OCI-LY3 (cell line): ENCODE results near the gene DOK5.

ENCODE experiments used
- CTCF ChIP-seq: fragments of 200-600, 300-600 bp; sonication (generic); IDR thresholded peaks from 2 replicates; pipeline ENCODE4 v1.5.1; 2014; ENCODE audit warnings: antibody characterized with exemption, low read length, low read depth
- EZH2phosphoT487 ChIP-seq: fragments of 200-600 bp; shearing (Covaris generic); IDR thresholded peaks from 2 replicates; pipeline ENCODE4 v1.6.1; 2018; ENCODE audit warnings: antibody characterized with exemption, mixed run types, low read depth

GRCh38 chr20:54486585-54486984 is 11.2 kb downstream of the DOK5 start:
- TF ChIP-seq CTCF (no peak), EZH2phosphoT487 (no peak)
